Astrocyte of the cerebellum (primary cell): ENCODE data around the gene RNF208.

Experiments used
- DNase-seq: peaks from one replicate; pipeline ENCODE4 v3.0.0-alpha.2; 2011; ENCODE audit warnings: low read depth
- H3K4me3 ChIP-seq: 2 replicates; pipeline ENCODE4 v1.5.1; 2011; ENCODE audit warnings: mild to moderate bottlenecking, low read depth, low read length, moderate library complexity
- in situ Hi-C: cut with HindIII; loops from 2 replicates; pipeline ENCODE4 v1.10.0; 2017; ENCODE audit warnings: low sequenced_read_pairs
- TF ChIP-seq, protein P1 (sequence below): IDR thresholded peaks from 2 replicates; pipeline ENCODE4 v1.5.1; 2012; ENCODE audit warnings: low read length, low read depth, moderate library complexity, mild to moderate bottlenecking; ENCODE audit errors: missing control alignments

Gene RNF208

DNA sequence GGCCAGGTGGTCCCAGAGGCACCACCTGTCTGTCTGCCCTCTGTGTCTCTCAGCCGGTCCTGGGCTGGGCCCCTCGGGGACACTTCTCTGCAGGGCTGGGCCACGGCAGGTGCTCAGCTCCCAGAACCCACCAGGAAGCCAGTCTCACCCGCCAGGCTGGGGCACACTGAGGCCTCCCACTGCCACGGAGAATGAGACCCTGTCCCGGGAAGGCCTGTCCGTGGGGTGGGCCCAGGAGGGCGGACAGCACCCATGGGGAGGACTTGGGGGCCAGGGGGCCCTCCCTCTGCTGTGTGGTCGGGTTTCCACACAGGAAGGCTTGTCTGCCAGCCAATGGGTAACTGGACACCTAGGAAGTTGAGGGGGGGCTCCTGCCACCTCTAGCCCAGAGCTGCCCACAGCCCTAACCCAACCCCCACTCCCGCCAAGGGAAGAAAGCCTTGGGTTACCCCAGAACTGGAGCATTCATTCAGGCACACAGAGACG lies 14.9 kb upstream of the RNF208 start:
- no peak for DNase-seq
- TF ChIP-seq, protein P1, sequence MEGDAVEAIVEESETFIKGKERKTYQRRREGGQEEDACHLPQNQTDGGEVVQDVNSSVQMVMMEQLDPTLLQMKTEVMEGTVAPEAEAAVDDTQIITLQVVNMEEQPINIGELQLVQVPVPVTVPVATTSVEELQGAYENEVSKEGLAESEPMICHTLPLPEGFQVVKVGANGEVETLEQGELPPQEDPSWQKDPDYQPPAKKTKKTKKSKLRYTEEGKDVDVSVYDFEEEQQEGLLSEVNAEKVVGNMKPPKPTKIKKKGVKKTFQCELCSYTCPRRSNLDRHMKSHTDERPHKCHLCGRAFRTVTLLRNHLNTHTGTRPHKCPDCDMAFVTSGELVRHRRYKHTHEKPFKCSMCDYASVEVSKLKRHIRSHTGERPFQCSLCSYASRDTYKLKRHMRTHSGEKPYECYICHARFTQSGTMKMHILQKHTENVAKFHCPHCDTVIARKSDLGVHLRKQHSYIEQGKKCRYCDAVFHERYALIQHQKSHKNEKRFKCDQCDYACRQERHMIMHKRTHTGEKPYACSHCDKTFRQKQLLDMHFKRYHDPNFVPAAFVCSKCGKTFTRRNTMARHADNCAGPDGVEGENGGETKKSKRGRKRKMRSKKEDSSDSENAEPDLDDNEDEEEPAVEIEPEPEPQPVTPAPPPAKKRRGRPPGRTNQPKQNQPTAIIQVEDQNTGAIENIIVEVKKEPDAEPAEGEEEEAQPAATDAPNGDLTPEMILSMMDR: no peak
- in situ Hi-C loops: no loop called here
- no peak overlapping the region for H3K4me3 ChIP-seq

DNA sequence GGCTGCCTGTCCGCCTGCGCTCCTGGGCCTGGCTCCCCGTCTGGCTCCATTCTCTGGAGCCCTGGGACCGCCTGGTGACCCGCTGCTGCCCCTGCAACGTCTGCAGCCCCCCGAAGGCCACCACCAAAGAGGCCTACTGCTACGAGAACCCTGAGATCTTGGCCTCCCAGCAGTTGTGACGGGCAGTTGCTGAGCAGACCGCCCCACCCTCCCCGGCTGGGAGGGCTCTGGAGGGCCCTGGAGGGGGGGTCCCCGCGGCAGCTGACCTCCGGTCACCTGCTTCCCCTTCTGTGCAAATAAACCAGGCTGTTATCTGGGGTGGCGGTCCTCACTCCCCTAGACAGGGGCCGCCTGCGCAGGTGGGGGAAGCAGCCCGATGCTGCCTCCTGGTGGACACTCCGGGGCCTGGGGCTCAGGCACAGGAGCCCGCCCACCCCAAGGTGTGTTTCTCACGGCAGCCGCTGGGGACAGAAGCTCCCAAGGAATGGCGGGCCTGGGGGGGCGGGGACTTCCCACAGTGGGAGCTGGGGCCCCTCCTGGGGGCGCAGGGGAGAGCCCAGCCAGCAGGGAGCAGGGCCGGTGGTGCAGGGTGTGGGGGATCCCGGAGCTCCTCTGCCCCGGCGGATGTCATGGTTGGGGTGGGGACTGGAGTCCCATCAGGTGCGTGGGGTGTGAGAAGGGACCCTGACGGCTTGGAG lies 14.3 kb upstream of the RNF208 start:
- TF ChIP-seq, protein P1: peak; percentile 98
- in situ Hi-C loops: no loop called here
- DNase-seq: peak; percentile 50
- H3K4me3 ChIP-seq: no peak overlapping the region

DNA sequence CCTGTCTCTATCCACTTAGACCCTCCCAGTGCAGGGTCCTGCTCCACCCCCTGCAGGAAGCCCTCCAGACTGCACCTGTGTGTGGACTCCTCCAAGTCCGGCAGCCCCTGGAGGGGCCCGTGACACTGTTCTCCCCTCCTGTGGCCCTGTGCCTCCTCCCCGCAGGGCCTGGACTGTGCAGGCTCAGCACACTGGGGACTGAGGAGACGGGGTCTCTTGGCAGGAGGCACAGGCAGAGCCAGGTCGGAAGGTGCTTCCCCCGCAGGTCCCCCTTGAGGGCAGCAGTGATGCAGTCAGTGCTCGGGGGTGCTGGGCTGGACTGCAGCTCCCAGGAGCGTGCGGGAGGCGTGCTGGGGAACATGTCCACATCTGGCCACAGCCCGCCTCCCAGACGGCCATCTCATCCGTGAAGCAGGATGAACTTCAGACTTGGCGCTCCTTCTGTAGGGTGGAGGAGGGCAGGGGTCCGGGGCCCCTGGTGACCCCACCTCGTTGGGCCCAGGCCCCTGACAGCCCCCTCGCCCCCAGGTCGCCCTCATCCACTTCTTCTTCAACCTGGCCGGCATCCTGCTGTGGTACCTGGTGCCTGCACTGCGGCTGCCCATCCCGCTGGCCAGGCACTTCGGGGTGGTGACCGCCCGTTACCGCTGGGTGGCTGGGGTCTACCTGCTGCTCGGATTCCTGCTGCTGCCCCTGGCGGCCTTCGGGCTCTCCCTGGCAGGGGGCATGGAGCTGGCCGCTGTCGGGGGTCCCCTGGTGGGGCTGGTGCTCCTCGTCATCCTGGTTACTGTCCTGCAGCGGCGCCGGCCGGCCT lies 13.6 kb upstream of the RNF208 start:
- no peak overlapping the region for H3K4me3 ChIP-seq
- no peak for DNase-seq
- TF ChIP-seq, protein P1: no peak
- in situ Hi-C loops: no loop called here

DNA sequence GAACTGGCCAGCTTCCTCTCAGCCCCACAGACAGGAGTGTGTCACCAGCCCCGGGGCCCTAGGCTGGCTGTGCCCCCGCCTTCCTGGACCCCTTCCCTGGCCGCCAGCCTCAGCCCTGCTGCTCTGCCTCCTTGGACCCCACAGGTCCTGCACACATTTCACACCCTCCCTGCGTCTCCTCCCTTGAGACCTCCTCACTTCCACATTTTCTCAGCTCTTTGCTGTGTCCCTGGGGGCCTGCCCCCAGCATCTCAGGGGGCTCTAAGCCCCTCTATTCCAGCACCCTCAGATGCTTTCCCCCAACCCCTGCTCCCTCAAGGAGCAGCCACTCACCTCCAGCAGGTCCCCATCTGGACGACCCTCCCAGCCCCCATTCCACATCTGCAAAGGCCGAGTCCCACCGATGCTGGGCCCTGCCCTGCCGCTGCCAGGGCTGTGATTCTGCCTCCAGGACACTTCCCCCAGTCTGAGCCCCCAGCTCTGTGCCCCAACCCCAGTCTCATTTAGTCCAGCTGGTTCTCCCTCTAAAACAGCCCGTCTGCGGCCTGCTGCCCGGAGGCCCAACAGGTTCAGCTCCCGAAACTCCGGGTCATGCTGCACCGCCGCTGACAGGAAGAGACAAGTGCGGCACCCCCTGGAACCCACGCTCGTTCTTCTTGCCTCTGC lies 12.9 kb upstream of the RNF208 start:
- TF ChIP-seq, protein P1: no peak
- in situ Hi-C loops: no loop called here
- no peak overlapping the region for H3K4me3 ChIP-seq
- no peak for DNase-seq

DNA sequence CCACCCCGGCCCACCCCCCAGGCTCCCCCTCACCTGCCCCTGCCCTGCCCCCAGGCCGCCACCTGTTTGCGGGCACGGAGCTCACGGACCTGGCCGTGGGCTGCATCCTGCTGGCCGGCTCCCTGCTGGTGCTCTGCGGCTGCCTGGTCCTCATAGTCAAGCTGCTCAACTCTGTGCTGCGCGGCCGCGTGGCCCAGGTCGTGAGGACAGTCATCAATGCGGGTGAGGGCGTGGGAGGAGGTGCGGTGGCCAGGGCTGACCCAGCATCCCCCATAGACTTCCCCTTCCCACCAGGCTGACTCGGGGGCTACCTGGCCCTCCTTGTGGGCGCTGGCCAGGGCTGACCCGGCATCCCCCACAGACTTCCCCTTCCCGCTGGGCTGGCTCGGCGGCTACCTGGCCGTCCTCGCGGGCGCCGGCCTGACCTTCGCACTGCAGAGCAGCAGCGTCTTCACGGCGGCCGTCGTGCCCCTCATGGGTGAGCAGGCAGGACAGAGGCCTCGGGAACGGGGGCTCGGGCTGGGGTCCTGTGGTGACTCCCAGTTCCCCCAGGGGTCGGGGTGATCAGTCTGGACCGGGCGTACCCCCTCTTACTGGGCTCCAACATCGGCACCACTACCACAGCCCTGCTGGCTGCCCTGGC lies 12.1 kb upstream of the RNF208 start:
- DNase-seq: no peak
- TF ChIP-seq, protein P1: no peak
- in situ Hi-C loops: no loop called here
- no peak overlapping the region for H3K4me3 ChIP-seq
